Measurements from ENCODE around the gene TKT.

DNA sequence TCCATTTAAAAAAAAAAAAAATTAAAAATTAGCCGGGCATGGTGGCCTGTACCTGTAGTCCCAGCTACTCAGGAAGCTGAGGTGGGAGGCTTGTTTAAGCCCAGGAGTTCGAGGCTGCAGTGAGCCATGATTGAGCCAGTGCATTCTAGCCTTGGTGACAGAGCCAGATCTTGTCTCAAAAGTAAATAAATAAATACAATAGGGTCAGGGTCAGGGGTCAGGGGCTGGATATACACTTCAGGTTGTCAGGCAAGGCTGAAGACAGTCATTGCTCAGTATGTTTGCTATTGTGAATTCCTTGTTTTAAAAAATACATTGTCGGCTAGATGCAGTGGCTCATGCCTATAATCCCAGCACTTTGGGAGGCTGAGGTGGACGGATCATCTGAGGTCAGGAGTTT, 8.1 kb upstream of the TKT start:
- no peak for TF ChIP-seq POLR2A (IDR thresholded peaks at IDR 0.05)
- TF ChIP-seq, protein P1, sequence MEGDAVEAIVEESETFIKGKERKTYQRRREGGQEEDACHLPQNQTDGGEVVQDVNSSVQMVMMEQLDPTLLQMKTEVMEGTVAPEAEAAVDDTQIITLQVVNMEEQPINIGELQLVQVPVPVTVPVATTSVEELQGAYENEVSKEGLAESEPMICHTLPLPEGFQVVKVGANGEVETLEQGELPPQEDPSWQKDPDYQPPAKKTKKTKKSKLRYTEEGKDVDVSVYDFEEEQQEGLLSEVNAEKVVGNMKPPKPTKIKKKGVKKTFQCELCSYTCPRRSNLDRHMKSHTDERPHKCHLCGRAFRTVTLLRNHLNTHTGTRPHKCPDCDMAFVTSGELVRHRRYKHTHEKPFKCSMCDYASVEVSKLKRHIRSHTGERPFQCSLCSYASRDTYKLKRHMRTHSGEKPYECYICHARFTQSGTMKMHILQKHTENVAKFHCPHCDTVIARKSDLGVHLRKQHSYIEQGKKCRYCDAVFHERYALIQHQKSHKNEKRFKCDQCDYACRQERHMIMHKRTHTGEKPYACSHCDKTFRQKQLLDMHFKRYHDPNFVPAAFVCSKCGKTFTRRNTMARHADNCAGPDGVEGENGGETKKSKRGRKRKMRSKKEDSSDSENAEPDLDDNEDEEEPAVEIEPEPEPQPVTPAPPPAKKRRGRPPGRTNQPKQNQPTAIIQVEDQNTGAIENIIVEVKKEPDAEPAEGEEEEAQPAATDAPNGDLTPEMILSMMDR (IDR thresholded peaks at IDR 0.05), result no peak

Data from vagina (tissue), 2 donors.